Left ventricle myocardium inferior (tissue), 1 donor: ENCODE measurements around the gene RABEPK. TPM values are rescaled to one million over a fixed set of nuclear protein-coding genes. Genes with fewer than 3 reads are reported as not detected.

Source experiments
- DNase-seq: peaks from one replicate; pipeline ENCODE4 v3.0.0-alpha.2; 2020
- H3K27ac ChIP-seq: fragments of 200-600 bp; replicated peaks from 2 replicates; pipeline ENCODE4 v1.8.0; 2021
- H3K27me3 ChIP-seq: fragments of 200-600 bp; 2 replicates; pipeline ENCODE4 v1.8.0; 2021; ENCODE audit warnings: low read depth
- H3K36me3 ChIP-seq: fragments of 200-600 bp; 2 replicates; pipeline ENCODE4 v1.8.0; 2021
- H3K4me1 ChIP-seq: fragments of 200-600 bp; 2 replicates; pipeline ENCODE4 v1.8.0; 2021
- H3K4me3 ChIP-seq: fragments of 200-600 bp; 2 replicates; pipeline ENCODE4 v1.8.0; 2021; ENCODE audit warnings: mild to moderate bottlenecking, moderate library complexity
- H3K9me3 ChIP-seq: fragments of 200-600 bp; replicated peaks from 2 replicates; pipeline ENCODE4 v1.8.0; 2021
- intact Hi-C: fragments of 100-400 bp; cut with micrococcal nuclease; formaldehyde crosslinking; loops from one replicate; pipeline ENCODE4 v1.11.0; 2022
- total RNA-seq: library from RNA; stranded (reverse); fragmentation: NEBNext Ultra II Directional; extraction: Animal tissue kit (Norgen Biotek cat#: 25700); gene quantifications from one replicate; pipeline ENCODE4 v1.2.1, GENCODE V29; 2021
- TF ChIP-seq, protein P1 (sequence below): fragments of 200-600 bp; IDR thresholded peaks from 2 replicates; pipeline ENCODE4 v1.8.0; 2021; ENCODE audit warnings: antibody characterized with exemption, mild to moderate bottlenecking, borderline replicate concordance
- donor health status: DM: no; HTN: yes; CAD: no; lungs with severe emphysema.

RABEPK gene
- total RNA-seq, 1 donor from 2014 or later, result 9.7 TPM

DNA sequence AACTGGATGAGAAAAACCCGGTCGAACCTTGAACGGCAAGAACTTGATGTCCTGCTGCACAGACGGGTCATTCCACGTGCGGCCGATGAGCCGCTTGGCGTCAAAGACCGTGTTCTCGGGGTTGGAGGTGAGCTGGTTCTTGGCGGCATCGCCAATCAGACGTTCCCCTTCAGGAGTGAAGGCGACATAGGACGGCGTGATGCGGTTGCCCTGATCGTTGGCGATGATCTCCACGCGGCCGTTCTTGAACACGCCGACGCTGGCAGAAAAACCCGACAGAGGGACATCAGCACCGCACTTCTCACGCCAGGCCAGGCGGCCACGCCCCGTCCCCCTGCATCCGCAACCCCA lies 40.3 kb downstream of the RABEPK start:
- Histone ChIP-seq H3K27ac (peak overlapping the region; percentile 94), H3K4me3 (peak overlapping the region; percentile 94), H3K9me3 (no peaks in the 10 kb centered on the region), H3K4me1 (peaks cover 65% of the 10 kb centered on the region), H3K27me3 (no peaks in the 10 kb centered on the region), H3K36me3 (peaks cover 48% of the 10 kb centered on the region)
- TF ChIP-seq, protein P1, sequence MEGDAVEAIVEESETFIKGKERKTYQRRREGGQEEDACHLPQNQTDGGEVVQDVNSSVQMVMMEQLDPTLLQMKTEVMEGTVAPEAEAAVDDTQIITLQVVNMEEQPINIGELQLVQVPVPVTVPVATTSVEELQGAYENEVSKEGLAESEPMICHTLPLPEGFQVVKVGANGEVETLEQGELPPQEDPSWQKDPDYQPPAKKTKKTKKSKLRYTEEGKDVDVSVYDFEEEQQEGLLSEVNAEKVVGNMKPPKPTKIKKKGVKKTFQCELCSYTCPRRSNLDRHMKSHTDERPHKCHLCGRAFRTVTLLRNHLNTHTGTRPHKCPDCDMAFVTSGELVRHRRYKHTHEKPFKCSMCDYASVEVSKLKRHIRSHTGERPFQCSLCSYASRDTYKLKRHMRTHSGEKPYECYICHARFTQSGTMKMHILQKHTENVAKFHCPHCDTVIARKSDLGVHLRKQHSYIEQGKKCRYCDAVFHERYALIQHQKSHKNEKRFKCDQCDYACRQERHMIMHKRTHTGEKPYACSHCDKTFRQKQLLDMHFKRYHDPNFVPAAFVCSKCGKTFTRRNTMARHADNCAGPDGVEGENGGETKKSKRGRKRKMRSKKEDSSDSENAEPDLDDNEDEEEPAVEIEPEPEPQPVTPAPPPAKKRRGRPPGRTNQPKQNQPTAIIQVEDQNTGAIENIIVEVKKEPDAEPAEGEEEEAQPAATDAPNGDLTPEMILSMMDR, result no peak
- intact Hi-C loops, result no loop called here
- no peak for DNase-seq

DNA sequence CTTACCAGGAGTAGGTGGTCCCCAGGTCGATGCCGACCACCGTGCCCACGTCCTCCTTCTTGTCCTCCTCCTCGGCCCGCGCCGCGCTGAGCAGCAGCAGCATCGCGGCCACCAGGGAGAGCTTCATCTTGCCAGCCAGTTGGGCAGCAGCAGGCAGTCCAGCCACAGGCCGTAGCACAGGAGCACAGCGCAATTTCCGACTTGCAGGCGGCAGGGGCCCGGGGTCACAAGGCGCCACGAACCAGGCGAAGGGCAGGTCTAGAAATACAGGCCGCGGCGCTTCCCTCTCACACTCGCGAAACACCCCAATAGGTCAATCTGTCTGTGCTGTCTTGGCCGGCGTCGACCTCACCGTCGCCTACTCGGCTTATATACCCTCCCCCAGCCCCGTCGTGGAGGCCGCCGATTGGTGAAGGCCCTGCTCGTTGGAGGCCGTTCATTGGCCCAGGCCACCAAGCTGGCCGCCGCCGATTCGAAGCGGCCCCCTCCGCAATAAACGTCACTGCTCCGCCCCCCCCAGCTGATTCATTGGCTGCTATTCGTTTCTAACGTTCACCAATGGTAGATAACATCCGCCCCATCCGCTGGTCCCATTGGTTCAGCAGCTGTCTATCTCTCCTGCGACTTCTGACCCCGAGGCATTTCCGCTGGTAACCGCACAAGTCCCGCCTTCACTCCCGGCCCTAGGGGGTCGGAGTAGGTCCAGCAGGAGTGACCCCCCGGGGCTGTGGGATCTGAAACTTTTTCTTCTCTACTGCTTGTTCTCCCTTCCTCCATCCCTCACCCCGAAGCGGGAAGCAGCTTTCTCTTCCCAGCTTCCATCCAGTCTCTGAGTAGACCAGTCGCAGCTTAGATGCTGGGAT lies 40.9 kb downstream of the RABEPK start, which contains the start of gene HSPA5:
Gene HSPA5, minus strand, starts transcription at position 344 of the 863 bp plus-strand sequence. Its CDS starts 217 bp downstream, at position 127.
- DNase-seq, result peak; percentile 100
- H3K9me3 ChIP-seq, result no peaks in the 10 kb centered on the region
- H3K27ac ChIP-seq, result peak within 1 kb of the TSS; percentile 94
- peaks cover 59% of the 10 kb centered on the region for H3K4me1 ChIP-seq
- peak within 1 kb of the TSS; percentile 94 for H3K4me3 ChIP-seq
- intact Hi-C loops, result no loop called here
- H3K27me3 ChIP-seq, result no peaks in the 10 kb centered on the region
- peaks cover 41% of the 10 kb centered on the region for H3K36me3 ChIP-seq
- TF ChIP-seq, protein P1, result peak; percentile 28

DNA sequence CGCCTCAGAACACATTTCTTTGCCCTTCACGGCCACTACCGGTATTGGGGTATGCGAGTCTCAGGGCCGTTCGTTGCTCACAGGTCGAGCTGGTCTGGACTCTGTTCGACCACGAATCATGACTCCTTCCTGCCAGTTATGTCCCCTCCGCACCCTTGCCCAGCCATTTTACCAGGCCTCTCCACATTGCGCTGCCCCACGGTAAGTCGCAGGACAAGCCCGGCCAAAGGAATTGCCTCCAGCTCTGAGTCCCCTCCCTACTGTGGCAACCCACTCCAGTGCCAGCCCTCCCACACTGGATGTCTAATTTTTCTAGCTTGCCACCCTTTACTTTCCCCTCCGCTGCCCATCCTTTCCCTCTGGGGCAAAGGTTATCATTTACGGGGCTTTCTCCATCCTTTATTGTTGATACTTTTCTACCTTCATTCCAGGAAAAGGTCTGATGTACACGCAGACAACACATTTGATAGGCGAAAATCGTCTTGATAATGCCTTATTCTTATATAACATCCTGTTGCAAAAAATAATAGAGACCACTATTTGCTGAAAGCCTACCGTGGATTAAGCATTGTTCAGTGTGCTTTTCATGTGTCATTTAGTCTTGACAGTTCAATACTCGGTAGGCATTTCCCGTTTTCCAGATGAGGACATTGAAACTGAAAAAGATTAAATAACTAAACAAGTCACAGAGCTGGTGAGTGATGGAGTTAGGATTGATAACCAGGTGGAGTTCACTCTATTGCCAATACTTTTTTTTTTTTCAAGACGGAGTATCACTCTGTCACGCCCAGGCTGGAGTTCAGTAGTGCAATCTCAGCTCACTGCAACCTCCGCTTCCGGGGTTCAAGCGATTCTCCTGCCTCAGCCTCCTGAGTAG lies 41.8 kb downstream of the RABEPK start:
- DNase-seq, result peak; percentile 29
- Histone ChIP-seq H3K36me3 (peaks cover 33% of the 10 kb centered on the region), H3K4me3 (peak overlapping the region; percentile 94), H3K4me1 (peaks cover 50% of the 10 kb centered on the region), H3K27ac (peak overlapping the region; percentile 94), H3K27me3 (no peaks in the 10 kb centered on the region), H3K9me3 (no peaks in the 10 kb centered on the region)
- TF ChIP-seq, protein P1, result no peak
- intact Hi-C loops, result no loop called here

DNA sequence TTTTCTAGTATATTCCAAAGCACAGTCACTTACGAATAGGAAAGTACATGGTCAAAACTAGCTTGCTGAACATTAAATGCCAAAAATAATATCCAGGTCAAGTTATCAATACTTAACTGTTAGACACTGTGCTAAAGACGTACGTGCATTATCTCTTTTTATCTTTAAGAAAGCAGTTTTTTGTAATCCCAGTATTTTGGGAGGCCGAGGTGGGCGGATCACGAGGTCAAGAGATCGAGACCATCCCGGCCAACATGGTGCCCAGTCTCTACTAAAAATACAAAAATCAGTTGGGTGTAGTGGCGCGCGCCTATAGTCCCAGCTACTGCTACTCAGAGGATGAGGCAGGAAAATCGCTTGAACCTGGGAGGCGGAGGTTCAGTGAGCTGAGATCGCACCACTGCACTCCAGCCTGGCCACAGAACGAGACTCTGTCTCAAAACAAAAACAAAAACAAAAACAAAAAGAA lies 43.5 kb downstream of the RABEPK start:
- Histone ChIP-seq H3K9me3 (no peaks in the 10 kb centered on the region), H3K27ac (no peak overlapping the region), H3K27me3 (no peaks in the 10 kb centered on the region), H3K36me3 (peaks cover 16% of the 10 kb centered on the region), H3K4me1 (peaks cover 33% of the 10 kb centered on the region), H3K4me3 (no peak overlapping the region)
- TF ChIP-seq, protein P1, result no peak
- no peak for DNase-seq
- intact Hi-C loops, result no loop called here

DNA sequence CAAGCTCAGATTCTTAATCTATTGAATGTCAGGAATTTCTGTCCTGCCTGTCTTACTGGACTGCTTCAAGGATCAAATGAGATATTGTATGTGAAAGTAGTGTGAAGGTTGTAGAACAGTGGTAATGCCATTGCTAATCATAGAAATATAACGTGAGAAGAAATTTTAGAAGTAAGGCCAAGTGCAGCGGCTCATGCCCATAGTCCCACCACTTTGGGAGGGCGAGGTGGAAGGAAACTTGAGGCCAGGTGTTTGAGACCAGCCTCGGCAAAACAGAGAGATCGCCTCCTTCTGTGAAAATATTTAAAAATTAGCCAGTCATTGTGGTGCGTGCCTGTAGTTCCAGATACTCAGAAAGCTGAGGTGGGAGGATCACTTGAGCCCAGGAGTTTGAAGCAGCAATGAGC lies 45.9 kb downstream of the RABEPK start:
- no peaks in the 10 kb centered on the region for H3K27me3 ChIP-seq
- no peak overlapping the region for H3K4me3 ChIP-seq
- H3K36me3 ChIP-seq, result no peaks in the 10 kb centered on the region
- peaks cover 10% of the 10 kb centered on the region for H3K4me1 ChIP-seq
- intact Hi-C loops, result no loop called here
- TF ChIP-seq, protein P1, result no peak
- DNase-seq, result no peak
- H3K27ac ChIP-seq, result no peak overlapping the region
- H3K9me3 ChIP-seq, result no peaks in the 10 kb centered on the region
